SKM-1 treated with dmso at 0.1 percent for 144 hours (cell line): ENCODE data around the gene ZNF213.
"Not testable (repeated sequence)": the region's sequence is repeated elsewhere in the genome, so short reads cannot be mapped to it uniquely, and the experiment has no call there.

Experiments
- DNase-seq: peaks from one replicate; lab custom pipeline; 2025; ENCODE audit not compliant: unreplicated experiment; lab: John Stamatoyannopoulos, UW

Gene ZNF213

DNA sequence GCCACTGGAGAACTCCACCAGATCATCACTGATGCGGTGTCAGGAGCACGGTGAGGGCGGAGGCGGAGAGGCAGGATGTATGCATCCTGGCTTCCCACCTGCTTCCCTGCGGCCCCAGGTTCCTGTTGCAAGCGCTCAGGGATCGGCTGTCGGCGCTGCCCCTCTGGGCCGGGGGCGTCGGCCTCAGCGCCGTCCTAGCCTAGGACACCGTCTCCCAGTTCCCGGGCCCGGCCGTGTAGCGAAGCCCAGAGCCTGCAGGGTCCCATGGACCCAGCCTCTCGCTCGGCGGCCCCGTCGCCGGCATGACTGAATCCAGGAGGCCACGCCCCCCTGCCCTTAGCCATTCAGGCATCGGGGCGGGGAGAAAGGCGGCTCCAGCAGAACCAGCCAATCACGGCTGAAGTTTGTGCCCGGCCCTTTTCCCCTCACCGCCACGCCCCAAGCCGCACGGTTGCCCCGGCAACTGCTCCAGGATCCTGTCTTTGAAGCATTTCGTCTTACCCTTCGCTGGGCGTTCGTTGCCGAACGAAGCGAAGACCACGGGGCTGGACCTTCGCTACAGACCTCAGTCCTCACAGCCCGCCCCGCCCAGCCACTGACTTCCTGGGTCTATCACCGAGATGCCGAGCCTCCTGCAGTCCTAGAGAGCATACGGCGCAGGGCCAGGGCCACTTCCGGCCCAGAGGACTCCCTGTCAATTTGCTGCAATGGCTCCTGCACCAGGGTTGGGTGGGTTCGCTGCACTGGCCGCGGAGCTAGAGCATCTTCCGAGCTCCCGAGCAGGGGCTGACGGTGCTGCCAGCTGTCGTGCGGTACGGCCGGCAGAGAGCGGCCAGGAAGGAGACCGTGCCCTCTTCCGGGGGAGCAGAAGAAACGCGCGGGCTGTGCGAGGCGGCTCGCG lies 10.6 kb upstream of the ZNF213 start:
- peak; percentile 96 for DNase-seq

DNA sequence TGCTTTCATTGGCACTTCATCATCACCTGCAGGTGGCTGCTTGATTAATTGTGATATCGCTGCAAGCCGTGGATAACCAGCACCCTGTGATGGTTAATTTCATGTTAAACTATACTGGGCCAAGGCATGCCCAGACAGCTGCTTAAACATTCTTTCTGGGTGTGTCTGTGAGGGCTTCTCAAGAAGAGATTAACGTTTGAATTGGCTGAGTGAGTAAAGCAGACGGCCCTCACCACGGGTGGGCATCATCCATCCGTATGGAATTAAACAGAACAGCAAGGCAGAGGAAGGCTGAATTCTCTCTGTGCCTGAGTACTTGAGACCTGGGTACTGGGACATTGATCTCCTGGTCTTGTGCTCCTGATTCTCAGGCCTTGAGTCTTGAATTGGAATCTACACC lies 7.1 kb upstream of the ZNF213 start:
- DNase-seq = no peak

DNA sequence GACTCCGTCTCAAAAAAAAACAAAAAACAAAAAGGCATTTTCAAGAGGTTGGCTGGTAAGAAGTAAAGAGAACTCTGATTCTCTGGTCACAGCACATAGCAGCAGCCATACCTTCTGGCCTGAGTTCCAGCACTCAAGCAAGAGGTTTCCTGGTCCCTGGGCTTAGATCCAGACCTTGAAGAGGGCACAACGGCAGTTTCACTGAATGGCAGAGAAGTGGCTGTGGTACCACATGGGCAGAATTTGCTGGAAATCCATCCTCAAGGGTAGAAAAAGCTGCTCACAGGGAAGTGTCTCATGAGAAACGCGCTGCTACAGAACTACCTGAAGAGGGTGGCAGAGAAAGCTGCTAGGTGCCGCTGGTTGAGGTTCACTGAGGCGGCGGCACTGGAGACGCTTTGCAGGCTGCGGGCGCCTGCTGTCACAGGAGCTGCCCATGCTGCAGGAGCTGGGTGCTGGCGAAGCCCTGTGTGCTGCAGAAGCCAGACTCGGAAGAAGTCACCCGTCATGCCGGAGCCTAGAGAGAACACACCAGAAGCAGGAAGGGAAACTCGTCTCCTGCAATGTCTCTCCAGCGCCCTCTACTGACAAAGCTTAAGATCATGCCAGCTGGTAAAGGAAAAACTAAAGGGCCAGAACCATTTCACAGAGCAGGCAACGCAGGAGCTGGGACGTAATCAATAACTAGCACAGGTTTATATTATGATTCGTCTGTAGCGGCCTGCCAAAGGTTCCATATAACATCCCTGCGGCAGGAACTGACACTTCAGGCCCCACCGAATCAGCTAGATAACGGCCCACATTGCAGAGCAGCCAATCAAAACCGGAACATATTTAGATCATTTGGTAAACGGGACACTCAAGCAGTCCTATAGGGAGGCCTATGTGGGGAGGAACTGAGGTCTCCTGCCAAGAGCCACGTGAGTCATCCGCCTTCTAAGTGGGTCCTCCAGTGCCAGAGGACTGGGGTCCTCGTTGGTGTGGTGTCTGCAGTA lies 5.4 kb upstream of the ZNF213 start:
- peak; percentile 93 for DNase-seq

DNA sequence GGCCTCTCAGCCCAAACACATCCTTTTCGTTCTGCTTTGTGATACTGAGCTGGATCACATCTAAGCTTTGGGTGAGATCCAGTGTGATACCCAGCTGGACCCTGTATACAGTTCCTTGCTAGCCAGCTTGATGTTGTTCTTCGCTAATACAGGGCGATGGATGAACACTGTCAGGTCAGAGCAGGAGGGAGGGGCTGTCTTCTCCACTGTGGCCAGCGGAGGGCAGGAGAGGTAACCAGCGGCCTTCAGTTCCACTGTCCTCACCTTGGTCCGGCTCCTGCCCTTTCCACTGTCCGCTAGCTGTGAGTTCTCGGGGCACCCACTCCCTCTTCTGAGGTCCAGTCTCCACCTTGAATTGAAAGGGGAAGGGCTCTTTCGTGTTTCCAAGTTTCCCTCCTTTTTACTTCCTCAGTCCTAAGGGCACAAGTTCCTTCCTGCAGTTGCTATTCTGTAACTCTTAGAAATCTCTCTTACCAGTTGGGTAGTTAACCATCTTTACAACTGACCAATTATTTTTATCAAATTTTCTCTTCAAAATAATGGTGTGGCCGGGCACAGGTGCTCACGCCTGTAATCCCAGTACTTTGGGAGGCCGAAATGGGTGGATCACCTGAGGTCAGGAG lies 3.0 kb upstream of the ZNF213 start:
- DNase-seq = peak; percentile 49

DNA sequence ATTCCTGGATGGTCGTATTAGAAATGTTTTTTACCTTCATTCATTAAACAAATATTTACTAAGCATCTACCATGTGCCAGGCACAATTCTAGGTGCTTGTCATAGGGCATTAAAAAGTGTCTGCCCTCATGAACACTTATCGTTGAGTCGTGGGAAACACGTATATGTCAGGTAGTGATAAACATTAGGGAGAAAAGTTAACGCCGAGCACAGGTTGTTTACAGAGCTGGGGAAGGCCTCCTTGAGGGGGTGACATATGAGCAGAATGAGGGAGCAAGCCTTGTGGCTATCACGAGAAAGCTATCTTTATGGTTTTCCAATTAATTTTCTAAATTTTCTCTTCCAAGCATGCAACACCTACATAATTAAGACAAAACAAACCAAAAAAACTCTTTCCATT lies 985 bp upstream of the ZNF213 start:
- no peak for DNase-seq

DNA sequence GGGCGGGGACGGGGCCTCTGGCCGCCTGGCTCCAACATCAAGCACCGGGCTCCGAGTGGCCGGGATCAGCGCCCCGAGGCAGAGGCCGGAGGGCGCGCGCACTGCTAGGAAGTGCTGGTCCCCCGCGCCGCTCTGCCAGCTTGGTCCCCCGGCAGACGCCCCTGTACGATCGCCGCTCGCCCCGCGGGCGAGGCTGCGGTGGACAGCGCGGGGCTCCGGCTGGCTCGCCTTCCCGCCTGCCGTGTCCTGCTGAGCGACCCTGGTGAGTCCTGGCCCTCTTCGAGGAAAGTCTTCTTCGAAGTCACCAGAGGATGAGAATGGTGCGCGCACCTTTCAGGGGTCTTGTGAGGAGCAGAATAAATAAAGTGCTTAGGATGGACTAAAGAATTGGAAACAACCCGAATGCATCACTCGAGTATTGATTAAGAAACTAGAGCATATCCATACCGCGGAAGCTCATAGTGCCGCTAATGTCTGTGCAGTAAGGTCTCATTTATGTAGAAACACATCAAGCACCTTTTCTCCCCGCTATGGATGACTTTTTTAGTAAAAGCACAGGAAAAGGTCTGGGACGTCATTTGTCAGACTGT lies 392 bp downstream of the ZNF213 start:
- no peak for DNase-seq

DNA sequence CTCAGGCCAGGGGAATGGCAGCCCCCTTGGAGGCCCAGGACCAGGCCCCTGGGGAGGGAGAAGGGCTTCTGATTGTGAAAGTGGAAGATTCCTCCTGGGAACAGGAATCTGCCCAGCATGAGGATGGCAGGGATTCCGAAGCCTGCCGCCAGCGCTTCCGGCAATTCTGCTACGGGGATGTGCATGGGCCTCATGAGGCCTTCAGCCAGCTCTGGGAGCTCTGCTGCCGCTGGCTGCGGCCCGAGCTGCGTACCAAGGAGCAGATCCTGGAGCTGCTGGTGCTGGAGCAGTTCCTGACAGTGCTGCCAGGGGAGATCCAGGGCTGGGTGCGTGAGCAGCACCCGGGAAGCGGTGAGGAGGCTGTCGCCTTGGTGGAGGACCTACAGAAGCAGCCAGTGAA lies 2.4 kb downstream of the ZNF213 start:
- no peak for DNase-seq

DNA sequence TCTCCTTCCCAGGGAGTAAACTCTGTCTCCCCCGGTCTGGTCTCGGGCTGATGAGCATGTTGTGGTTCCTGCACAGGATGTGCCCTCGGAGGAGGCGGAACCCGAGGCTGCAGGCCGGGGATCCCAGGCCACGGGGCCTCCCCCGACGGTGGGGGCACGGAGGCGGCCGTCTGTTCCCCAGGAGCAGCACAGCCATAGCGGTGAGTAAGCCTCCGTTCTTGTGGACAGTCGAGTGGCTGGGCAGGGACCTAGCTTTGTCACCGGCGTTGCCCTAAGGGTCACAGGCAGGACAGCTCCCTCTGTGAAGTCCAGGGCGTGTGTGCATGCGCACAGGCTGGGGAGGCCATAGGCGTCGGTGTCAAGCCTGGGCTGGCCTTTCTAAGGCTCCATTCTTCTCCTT lies 3.5 kb downstream of the ZNF213 start:
- no peak for DNase-seq

DNA sequence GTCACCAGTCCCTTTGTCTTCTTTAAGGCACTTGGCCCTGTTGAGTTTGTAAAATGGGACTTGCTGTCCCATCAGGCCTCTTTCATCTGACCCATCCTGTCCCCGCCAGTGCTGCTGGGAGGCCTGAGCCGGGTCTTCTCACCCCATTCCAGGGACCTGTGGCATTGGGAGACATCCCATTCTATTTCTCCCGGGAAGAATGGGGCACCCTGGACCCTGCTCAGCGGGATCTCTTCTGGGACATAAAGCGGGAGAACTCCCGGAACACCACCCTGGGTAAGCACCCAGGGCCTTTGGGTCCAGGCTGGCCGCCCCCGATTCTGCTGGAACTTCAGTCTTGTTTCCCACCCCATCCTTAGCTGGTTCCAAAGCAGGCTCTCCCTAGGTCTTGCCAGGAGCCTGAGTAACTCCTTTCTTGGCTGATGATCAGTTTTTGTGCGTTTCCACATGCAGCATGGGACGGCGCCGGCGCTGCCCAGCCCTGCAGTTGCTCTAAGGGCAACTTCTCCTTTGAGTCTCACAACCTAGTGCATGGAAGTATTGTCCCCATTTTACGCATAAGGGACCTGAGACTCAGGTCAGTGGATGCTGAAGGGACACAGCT lies 4.1 kb downstream of the ZNF213 start:
- DNase-seq = no peak

DNA sequence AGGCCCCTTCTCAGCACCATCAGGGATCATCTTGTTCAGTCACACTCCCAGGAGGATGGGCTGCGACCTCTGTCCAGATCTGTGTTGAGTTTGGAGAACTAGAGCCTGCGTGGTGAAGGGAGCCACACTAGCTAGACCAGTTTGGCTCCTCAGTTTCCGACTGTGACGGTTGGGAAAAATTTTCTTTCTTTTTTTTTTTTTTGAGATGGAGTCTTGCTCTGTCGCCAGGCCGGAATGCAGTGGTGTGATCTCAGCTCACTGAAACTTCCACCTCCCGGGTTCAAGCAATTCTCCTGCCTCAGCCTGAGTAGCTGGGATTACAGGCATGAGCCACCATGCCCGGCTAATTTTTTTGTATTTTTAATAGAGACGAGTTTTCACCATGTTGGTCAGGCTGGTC lies 4.7 kb downstream of the ZNF213 start:
- not testable (repeated sequence) for DNase-seq

DNA sequence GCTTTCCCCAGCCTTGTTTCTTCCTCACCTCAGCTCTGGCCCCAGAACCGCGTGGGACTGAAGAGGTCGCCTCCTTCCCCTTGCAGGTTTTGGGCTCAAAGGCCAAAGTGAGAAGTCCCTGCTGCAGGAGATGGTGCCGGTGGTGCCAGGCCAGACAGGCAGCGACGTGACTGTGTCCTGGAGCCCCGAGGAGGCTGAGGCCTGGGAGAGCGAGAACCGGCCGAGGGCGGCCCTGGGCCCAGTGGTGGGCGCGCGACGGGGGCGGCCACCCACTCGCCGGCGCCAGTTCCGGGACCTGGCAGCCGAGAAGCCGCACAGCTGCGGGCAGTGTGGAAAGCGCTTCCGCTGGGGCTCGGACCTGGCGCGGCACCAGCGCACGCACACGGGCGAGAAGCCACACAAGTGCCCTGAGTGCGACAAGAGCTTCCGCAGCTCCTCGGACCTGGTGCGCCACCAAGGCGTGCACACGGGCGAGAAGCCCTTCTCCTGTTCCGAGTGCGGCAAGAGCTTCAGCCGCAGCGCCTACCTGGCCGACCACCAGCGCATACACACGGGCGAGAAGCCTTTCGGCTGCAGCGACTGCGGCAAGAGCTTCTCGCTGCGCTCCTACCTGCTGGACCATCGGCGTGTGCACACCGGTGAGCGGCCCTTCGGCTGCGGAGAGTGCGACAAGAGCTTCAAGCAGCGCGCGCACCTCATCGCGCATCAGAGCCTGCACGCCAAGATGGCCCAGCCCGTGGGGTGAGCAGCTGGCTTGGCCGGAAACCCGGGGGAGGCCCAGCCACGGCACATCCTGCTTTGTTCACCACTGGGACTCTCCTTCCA lies 6.0 kb downstream of the ZNF213 start:
- DNase-seq = no peak

DNA sequence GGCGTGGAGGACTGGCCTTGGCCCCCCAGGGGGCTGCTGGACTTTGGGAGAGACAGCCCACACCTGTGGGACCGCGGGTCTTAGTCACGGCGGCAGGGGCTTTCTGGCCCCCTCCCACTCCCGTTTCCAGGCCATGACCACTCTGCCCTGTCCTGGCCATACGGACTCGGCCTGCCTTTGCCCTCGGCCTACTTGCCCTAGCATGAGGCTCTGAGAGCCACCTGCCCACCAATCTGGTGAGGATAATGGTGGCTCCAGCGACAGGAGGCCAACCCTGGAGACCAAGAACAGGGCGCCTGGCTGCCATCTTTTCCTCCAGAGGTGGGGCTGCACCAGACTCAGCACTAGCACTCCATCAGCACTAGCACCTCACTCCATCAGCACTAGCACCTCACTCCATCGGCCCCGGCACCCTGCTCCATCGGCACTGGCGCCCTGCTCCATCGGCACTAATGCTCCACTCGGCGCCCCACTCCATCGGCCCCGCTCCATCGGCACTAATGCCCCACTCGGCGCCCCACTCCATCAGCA lies 7.0 kb downstream of the ZNF213 start:
- no peak for DNase-seq

DNA sequence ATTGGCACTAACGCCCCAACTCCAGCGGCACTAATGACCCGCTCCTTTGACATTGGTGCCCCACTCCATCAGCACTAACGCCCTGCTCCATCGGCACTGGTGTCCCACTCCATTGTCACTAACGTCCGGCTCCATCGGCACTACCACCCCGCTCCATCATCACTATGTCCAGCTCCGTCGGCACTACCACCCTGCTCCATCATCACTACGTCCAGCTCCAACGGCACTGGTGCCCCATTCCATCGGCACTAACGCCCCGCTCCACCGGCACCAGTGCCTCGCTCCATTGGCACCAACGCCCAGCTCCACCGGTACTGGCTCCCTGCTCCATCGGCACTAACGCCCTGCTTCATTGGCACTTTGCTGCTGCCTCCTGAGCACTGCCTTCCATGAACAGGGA lies 7.5 kb downstream of the ZNF213 start:
- DNase-seq = no peak

DNA sequence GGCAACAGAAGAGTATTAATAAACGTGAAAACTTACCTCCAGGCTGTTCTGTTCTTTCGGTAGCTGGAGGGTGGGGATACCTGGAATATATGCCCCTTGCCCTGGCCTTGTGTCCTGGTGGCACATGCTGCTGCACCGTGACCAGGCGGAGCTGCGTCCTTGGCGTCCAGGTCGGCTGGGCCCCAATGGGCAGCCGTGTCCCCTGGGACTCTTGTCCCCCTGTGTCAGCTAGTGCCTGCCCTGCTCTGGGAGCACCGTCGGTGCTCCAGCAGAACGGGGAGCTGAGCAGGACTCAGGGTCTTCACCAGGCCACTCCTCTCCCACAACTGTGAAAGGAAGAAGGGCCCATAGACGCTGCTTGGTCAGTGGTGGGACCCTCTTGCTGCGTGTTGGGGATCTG lies 7.9 kb downstream of the ZNF213 start:
- no peak for DNase-seq

DNA sequence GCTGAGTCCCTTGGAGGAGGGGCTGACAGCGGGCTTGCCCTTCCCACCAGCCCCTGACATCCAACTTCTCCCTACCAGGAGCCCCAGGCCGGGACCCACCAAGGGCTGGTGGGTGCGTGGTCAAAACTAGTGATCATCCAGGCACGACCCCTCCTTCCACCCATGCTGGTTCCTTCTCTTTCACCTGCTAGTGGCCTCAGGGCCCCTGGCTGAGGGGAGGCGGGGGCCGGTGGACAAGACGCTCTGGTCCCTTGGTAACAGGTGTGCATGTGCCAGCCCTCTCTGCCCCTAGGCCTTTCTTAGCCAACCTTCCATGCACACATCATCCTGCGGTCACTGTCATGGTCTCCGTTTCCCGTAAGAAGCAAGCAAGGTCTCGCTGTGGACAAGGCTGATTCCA lies 8.4 kb downstream of the ZNF213 start:
- DNase-seq = no peak

DNA sequence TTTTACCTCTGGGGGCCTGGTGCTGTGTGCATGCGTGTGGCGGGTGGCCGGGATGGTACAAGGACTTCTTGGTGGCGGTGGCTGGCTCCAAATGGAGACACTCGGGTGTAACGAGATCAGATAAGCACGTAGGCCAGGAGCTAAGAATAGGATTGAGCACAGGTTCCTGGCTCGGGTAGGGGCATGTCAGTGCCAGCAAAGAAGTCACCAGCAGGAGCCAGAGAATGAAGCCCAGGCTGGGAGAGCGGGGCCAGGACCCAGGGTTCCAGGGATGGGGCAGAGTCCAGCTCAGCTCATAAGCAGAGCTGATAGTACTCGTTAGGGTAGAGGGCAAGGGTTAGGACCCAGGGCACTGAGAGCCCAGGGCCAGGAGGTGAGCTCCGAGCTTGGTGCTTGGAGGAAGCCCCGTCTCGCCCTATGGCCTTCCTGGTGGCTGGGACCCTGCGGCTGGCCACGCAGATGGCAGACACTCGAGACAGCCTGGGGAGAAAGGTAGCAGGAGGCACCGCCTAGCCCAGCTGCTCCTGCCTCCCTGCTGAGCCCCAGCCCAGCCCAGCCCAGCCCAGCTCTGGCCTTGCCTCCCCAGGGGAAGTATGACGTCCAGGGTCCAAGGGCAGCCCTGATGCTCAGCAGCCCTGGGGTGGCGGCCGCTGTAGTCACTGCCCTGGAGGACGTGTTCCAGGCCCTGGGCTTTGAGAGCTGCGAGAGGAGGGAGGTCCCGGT lies 8.9 kb downstream of the ZNF213 start:
- DNase-seq = no peak

DNA sequence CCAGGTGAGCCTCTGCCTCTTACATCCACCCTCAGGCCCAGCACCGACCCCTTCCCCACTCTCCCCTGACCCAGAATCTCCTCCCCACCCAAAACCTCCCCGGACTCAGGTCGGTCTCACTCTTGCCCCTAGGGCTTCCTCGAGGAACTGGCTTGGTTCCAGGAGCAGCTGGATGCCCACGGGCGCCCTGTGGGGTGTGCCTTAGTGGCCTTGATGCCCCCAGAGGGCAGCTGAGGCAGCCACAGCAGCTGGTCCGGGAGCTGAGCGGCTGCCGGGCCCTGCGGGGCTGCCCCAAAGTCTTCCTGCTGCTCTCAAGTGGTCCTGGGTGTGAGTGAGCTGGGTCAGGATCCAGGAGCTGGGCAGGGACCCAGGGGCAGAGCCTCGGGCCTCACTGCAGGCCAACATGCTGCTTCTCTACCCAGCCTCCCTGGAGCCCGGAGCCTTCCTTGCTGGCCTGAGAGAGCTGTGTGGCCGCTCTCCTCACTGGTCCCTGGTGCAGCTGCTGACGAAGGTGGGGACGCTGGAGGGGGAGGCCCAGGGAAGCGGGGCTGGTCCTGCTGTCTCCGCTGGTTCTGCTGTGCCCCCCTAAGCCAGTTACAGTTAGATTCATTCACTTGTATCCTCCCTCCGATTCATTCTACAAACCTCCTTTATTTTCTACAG lies 9.6 kb downstream of the ZNF213 start:
- DNase-seq = no peak

DNA sequence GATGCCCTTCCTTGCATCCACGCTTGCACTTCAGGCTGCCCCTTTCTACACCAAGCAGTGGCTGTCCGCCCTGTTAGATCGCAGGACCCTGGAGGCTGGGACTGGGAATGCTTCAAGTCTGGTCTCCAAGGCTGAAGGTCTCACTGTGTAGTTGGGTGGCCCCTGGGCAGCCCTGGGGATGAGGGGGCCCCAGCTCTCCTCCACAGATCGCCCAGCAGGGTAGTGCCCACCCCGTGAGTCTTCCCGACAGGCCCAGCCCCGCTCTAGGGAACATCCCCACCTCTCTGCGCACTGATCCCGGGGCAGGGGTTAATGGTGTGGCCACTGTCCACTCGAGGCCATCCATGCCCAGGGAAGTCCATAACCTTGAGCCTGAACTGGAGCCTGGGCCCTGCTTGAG lies 10.3 kb downstream of the ZNF213 start:
- no peak for DNase-seq
